LNCAP (cell line): Measurements from ENCODE around the gene MASP1.

Experiments used
- TF ChIP-seq, protein P1 (sequence below): fragments of 450-650 bp; IDR thresholded peaks from 2 replicates; pipeline ENCODE4 v1.5.1; 2017; ENCODE audit warnings: mild to moderate bottlenecking

Gene MASP1, protein sequence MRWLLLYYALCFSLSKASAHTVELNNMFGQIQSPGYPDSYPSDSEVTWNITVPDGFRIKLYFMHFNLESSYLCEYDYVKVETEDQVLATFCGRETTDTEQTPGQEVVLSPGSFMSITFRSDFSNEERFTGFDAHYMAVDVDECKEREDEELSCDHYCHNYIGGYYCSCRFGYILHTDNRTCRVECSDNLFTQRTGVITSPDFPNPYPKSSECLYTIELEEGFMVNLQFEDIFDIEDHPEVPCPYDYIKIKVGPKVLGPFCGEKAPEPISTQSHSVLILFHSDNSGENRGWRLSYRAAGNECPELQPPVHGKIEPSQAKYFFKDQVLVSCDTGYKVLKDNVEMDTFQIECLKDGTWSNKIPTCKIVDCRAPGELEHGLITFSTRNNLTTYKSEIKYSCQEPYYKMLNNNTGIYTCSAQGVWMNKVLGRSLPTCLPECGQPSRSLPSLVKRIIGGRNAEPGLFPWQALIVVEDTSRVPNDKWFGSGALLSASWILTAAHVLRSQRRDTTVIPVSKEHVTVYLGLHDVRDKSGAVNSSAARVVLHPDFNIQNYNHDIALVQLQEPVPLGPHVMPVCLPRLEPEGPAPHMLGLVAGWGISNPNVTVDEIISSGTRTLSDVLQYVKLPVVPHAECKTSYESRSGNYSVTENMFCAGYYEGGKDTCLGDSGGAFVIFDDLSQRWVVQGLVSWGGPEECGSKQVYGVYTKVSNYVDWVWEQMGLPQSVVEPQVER

DNA sequence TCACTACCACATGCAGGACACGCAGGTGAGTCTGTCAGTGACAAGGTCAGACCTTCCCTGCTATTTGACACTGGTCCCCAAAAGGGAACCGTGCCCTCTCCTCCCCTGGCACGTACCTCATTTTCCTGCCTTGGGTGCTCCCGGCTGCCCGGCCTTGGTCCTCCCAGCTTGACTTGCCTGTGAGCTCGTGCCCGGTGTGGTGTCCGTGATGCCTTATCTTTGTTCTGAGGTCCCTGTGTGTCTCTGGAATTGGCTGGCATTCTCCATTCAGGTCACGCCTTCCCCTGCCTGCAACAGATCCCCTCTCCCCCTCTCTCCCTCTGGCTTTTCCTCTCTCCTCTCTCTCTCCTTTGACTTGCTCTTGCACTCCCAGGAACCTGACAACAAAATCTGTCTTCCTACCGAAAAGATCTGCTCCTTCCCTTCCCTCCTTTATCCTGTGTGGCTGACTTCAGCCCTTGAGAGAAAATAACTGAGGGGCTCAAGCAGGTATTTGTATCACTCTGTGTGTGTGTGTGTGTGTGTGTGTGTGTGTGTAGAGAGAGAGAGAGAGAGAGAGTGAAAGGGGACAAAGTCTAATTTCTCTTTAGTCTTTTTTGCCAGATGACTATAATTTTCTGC lies at the start of gene MASP1:
Gene MASP1, minus strand, starts transcription at position 226 of the 621 bp plus-strand sequence. Its CDS starts 105 bp downstream, at position 121.
- TF ChIP-seq, protein P1, sequence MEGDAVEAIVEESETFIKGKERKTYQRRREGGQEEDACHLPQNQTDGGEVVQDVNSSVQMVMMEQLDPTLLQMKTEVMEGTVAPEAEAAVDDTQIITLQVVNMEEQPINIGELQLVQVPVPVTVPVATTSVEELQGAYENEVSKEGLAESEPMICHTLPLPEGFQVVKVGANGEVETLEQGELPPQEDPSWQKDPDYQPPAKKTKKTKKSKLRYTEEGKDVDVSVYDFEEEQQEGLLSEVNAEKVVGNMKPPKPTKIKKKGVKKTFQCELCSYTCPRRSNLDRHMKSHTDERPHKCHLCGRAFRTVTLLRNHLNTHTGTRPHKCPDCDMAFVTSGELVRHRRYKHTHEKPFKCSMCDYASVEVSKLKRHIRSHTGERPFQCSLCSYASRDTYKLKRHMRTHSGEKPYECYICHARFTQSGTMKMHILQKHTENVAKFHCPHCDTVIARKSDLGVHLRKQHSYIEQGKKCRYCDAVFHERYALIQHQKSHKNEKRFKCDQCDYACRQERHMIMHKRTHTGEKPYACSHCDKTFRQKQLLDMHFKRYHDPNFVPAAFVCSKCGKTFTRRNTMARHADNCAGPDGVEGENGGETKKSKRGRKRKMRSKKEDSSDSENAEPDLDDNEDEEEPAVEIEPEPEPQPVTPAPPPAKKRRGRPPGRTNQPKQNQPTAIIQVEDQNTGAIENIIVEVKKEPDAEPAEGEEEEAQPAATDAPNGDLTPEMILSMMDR: no peak

DNA sequence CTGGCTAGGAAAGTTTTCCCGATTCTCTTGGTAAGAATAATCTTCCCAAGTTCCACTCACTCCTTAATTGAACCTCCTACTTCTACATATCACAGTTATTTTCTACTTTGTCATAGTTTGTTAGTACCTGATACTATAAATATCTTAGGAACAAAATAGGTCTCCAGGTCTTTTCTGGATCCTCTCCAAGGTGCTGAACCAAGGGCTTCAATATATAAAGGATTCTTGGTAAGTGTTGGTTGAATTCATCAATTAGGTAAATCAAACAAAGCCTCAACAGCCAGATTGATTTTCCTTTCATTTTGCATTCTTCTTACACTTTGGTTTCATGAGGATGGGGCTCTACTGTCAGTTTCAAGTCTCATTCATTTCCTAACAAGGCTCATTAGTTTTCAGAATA lies 49.0 kb upstream of the MASP1 start:
- TF ChIP-seq, protein P1: no peak

DNA sequence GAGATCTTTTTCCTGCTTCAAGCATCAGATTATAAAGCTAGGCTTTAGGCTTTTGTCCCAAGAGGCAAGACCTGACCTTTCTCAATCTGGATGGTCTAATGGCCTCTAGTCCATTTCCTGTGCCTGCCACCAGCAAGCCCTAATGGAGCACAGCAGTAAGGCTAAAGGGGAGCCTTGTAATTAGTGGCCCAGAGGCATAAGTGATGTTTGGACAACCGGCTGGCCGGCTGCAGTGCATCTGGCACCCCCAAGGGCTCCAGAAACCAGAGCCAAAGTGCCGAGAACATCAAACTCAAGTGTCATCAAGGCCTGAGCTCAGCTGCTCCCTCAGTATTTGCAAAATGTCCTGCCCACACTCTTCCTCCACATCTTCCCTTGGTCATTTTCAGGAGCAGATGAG lies 44.8 kb upstream of the MASP1 start:
- TF ChIP-seq, protein P1: no peak

DNA sequence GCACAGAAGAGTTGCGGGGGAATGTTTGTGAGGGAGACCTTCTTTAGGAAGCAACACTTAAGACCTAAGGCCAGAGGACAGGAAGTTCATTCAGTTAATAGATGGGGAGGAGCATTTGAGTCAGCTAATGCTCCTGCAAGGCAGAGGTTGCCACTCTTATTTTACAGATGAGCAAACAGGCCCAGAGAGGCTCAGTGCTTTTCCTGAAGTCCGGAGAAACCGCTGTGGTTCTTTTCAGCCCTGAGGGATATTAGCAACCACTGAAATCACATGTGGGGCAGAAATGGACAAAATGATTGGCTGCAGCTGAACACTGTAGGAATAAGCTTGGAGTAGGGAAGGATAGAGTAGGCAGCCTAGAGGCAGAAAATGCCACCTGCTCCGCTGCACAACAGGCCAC lies 43.4 kb upstream of the MASP1 start:
- TF ChIP-seq, protein P1: no peak

DNA sequence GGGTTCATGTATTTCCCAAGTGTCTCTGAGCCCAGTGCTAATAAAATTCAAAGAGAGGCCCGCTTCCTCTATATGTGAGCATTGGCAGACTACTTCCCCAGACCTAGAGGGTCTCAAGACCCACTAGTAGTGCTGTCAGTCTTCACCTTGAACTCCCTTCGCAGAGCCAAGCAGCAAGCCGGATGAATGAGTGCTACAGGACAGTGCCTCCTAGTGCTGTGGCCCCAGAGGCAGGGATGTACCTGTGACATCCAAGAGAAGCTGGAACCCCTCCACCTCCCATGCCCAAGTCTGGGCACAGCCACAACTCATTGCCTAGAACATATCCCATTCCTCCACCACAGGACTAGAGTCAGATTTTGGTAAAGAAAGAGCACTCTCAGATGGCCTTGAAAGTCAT lies 37.2 kb upstream of the MASP1 start:
- TF ChIP-seq, protein P1: no peak

DNA sequence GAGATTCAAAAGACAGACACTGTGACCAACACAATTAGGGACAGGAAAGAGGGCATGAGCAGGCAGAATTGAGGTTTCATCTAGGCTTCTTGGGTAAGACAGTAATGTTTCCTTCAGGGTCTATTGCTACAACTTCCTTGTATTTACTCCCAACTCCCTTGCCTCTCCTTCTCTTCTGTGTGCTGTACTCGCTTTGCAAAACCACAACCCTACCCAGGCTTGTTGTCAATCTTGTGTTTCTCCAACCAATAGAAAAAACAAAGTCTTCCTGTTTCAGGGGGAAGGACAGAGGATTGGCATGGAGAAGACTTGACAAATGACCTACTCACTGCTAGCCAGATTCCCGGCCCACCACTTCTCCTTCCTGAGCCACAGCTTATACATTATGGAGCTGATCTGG lies 36.3 kb upstream of the MASP1 start:
- TF ChIP-seq, protein P1: no peak

DNA sequence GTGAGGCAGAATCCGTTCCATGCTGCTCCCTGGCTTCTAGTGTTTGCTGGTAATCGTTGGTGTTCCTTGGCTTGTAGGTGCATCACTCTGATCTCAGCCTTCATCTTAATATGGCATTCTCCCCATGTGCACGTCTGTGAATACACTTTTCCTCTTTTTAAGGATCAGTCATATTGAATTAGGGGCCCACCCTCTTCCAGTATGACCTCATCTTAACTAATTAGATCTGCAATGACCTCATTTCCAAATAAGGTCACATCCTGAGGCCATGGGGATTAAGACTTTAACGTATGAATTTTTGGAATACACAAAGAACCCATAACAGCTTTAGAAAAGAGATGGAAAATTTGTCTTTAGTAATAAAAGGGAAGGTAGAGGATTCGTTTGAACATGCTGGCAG lies 34.1 kb upstream of the MASP1 start:
- TF ChIP-seq, protein P1: no peak
